ENCODE measurements around the gene RRP36. TPM values are rescaled to one million over a fixed set of nuclear protein-coding genes. Genes with fewer than 3 reads are reported as not detected.

RRP36 gene
- total and polyA plus RNA-seq, 11 donors, result 18.7 to 53.4 (median 32.3) TPM

GRCh38 chr6:43059168-43060033, 38.0 kb downstream of the RRP36 start, which contains the start of the genes KLC4 and MRPL2:
Gene KLC4 (plus strand): TSS chr6:43059631. CDS start chr6:43061336, 1,705 bp downstream.
Gene MRPL2 (minus strand): TSS chr6:43059434. CDS start chr6:43059381, 53 bp downstream.
- no peaks in the 10 kb centered on the region for H3K27me3 ChIP-seq
- ATAC-seq (peak; percentile 96 to 99 (median 98)), DNase-seq (peak; percentile 97 to 99 (median 98))
- no peaks in the 10 kb centered on the region for H3K9me3 ChIP-seq
- H3K4me1 ChIP-seq, result peaks cover 0 to 41% (median 21%) of the 10 kb centered on the region in 12 donors
- H3K27ac ChIP-seq, result peak within 1 kb of the TSS; percentile 67 to 98 (median 88)
- peak within 1 kb of the TSS; percentile 69 to 96 (median 84) for H3K4me3 ChIP-seq
- peak in 1 of 2 donors; percentile 69 for TF ChIP-seq POLR2A (IDR thresholded peaks at IDR 0.05)
- TF ChIP-seq, protein P1, sequence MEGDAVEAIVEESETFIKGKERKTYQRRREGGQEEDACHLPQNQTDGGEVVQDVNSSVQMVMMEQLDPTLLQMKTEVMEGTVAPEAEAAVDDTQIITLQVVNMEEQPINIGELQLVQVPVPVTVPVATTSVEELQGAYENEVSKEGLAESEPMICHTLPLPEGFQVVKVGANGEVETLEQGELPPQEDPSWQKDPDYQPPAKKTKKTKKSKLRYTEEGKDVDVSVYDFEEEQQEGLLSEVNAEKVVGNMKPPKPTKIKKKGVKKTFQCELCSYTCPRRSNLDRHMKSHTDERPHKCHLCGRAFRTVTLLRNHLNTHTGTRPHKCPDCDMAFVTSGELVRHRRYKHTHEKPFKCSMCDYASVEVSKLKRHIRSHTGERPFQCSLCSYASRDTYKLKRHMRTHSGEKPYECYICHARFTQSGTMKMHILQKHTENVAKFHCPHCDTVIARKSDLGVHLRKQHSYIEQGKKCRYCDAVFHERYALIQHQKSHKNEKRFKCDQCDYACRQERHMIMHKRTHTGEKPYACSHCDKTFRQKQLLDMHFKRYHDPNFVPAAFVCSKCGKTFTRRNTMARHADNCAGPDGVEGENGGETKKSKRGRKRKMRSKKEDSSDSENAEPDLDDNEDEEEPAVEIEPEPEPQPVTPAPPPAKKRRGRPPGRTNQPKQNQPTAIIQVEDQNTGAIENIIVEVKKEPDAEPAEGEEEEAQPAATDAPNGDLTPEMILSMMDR (IDR thresholded peaks at IDR 0.05), result no peak
- WGBS, 4 donors, result 0 to 1% (median 0%) methylated on average over 36 to 64 of the region's 64 CpGs
- H3K36me3 ChIP-seq, result peaks cover 0 to 56% (median 39%) of the 10 kb centered on the region in 9 donors
- intact Hi-C loops (cut with DNase I), result loop anchor here in 5 of 10 donors (1.0 to 10.0 kb wide), 5 partner anchors 42 to 155 kb away; partner anchors contain the start of genes KLHDC3 (in 1 of the 5), PPP2R5D (in 1 of the 5) and SRF (in 1 of the 5)

DNA sequence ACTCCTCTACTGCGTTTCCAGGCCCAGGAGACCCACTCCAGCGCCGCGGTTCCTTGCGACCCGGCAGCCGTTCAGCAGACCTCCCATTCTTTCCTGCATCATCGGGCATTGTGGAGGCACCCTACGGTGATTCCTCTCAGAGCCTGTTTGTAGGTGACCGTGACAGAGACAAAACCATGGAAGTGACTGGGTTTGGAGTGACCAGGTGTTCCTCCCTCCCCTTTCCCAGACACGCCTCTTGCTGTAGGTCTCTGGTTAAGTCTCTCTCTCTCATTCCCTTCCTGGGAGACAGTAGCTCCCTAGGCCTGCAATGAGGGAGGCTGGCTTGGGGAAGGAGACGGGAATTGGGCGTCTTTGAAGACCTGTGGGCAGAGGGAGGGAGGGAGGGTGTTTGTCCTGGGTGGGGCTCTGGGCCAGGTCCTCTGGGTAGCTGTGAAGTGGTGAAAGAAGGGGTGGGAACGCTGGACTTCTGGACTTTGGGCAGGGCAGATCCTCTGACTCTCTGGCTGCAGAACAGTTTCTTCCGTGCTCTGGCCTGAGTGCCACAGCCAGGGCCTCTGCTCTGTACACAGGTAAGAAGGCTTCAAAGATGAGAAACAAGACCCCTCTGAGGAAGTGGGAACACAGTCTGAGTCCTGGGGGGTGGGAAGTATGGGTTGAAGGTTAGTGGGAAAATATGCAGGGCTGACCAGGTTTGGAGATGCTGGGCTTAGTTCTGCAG, 38.8 kb downstream of the RRP36 start:
- TF ChIP-seq, protein P1 (IDR thresholded peaks at IDR 0.05), result no peak
- no peak for TF ChIP-seq POLR2A (IDR thresholded peaks at IDR 0.05)
- H3K36me3 ChIP-seq, result peaks cover 0 to 56% (median 39%) of the 10 kb centered on the region in 9 donors
- intact Hi-C loops (cut with DNase I), result loop anchor here in 2 of 10 donors (5.0 to 10.0 kb wide), 2 partner anchors 43 to 155 kb away; no protein-coding TSS in a partner anchor

DNA sequence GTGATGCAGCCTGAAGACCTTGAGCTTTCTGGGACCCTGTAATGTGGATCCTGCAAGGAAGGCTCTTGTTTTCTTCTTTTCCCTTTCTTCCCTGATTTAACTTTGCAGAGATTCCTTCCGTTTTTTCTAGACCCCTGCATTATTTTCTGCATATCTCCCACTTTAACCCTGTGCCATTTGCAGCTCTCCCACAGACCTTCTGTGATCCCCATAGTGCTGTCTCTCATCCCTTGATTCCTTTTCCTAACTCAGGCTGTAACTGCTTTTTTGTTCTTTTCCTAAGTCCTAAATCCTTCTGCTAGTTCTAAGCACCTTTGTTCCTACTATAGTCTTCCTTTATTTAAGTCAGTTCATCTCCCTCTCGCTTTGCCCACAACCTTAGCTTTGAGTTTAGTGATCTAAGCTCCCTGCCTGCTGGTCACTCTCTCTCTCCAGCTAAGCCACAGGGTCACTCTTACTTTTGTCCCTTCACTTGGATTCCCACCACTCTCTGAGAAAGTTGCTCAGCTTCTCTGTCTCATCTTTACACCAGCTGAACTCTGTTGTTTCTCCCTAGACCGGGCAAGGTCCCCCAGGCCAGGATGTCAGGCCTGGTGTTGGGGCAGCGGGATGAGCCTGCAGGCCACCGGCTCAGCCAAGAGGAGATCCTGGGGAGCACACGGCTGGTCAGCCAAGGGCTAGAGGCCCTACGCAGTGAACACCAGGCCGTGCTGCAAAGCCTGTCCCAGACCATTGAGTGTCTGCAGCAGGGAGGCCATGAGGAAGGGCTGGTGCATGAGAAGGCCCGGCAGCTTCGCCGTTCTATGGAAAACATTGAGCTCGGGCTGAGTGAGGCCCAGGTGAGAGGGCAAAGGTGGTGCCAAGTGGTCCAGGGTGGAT, 39.6 kb downstream of the RRP36 start:
- ATAC-seq (no peak), DNase-seq (no peak)
- no peaks in the 10 kb centered on the region for H3K27me3 ChIP-seq
- H3K4me3 ChIP-seq, result peak overlapping the region in 6 of 12 donors; percentile 69 to 95 (median 80)
- WGBS, 4 donors, result 83 to 89% (median 87%) methylated on average over 11 to 12 of the region's 12 CpGs
- peaks cover 0 to 34% (median 19%) of the 10 kb centered on the region in 12 donors for H3K4me1 ChIP-seq
- peaks cover 0 to 56% (median 39%) of the 10 kb centered on the region in 9 donors for H3K36me3 ChIP-seq
- H3K9me3 ChIP-seq, result no peaks in the 10 kb centered on the region
- TF ChIP-seq, protein P1 (IDR thresholded peaks at IDR 0.05), result no peak
- no peak for TF ChIP-seq POLR2A (IDR thresholded peaks at IDR 0.05)
- intact Hi-C loops (cut with DNase I), result loop anchor here in 2 of 10 donors (5.0 to 10.0 kb wide), 2 partner anchors 44 to 156 kb away; no protein-coding TSS in a partner anchor
- H3K27ac ChIP-seq, result peak overlapping the region in 6 of 12 donors; percentile 79 to 94 (median 88)

More for the DNA sequence above, 38.8 kb downstream of the RRP36 start:
- peaks cover 0 to 34% (median 19%) of the 10 kb centered on the region in 12 donors for H3K4me1 ChIP-seq
- peak overlapping the region; percentile 67 to 98 (median 88) for H3K27ac ChIP-seq
- H3K9me3 ChIP-seq, result no peaks in the 10 kb centered on the region
- H3K27me3 ChIP-seq, result no peaks in the 10 kb centered on the region
- DNase-seq (peak in 1 of 5 donors; percentile 35), ATAC-seq (peak in 3 of 4 donors; percentile 5 to 16 (median 15))
- peak overlapping the region; percentile 69 to 96 (median 84) for H3K4me3 ChIP-seq
- WGBS, 4 donors, result 7 to 18% (median 10%) methylated on average over 8 to 15 of the region's 15 CpGs
